Naive thymus-derived CD8-positive, alpha-beta T cell (primary cell): Measurements from ENCODE around the gene CTSE. TPM values are rescaled to one million over a fixed set of nuclear protein-coding genes. Genes with fewer than 3 reads are reported as not detected.

Experiments used
- ATAC-seq, 2 donors: fragments of 150-1000 bp; cut with Tn5 transposase in 1 of 2; sonication (Bioruptor Pico), chemical (Tn5 transposase) in 1 of 2; 1 replicate in 1 of 2; 2 replicates in 1 of 2; pipeline ENCODE4 v1.10.0; 2021; ENCODE audit warnings: mild to moderate bottlenecking in 2 of 2, moderate library complexity in 2 of 2
- POLR2A ChIA-PET: fragments of 350-600 bp; sonication (Branson Sonifier 250); formaldehyde crosslinking; loops from one replicate; lab custom pipeline; 2021; ENCODE audit warnings: antibody characterized with exemption; lab: Charles Lee
- DNase-seq, 10 donors: peaks; one replicate each; pipeline versions ENCODE4 v3.0.0 to v3.0.0-alpha.2; 2020 to 2022
- H3K27ac Mint-ChIP-seq, 10 donors: one replicate each; pipeline ENCODE4 v1.8.0; 2020 to 2022; ENCODE audit warnings: mild to moderate bottlenecking in 10 of 10, mixed read lengths in 10 of 10, moderate library complexity in 4 of 10, inconsistent platforms in 1 of 10
- H3K27me3 Mint-ChIP-seq, 5 donors: one replicate each; pipeline ENCODE4 v1.8.0; 2021 to 2022; ENCODE audit warnings: mixed read lengths in 5 of 5
- H3K36me3 Mint-ChIP-seq, 3 donors: one replicate each; pipeline ENCODE4 v1.8.0; 2020 to 2022; ENCODE audit warnings: mixed read lengths in 3 of 3, mild to moderate bottlenecking in 2 of 3, inconsistent platforms in 1 of 3
- H3K4me1 Mint-ChIP-seq, 4 donors: one replicate each; pipeline ENCODE4 v1.8.0; 2021 to 2022; ENCODE audit warnings: mixed read lengths in 4 of 4
- H3K4me3 Mint-ChIP-seq, 10 donors: one replicate each; pipeline ENCODE4 v1.8.0; 2020 to 2022; ENCODE audit warnings: mild to moderate bottlenecking in 10 of 10, mixed read lengths in 10 of 10, moderate library complexity in 6 of 10, inconsistent platforms in 1 of 10
- H3K9me3 Mint-ChIP-seq, 9 donors: one replicate each; pipeline ENCODE4 v1.8.0; 2020 to 2022; ENCODE audit warnings: mixed read lengths in 9 of 9, mild to moderate bottlenecking in 3 of 9, inconsistent platforms in 1 of 9, moderate library complexity in 1 of 9
- polyA plus RNA-seq, 3 donors: library from polyadenylated mRNA; unstranded; fragments of 300-500 nt; fragmentation: Illumina TruSeq; gene quantifications; one replicate each; pipeline ENCODE4 v1.2.3, GENCODE V29; 2021
- total RNA-seq, 8 experiments: library from RNA in 2 of 8; stranded (reverse) in 2 of 8; gene quantifications; one replicate each; pipeline ENCODE4 v1.2.3 and lab custom pipeline; 2021 to 2026

CTSE gene
- total and polyA plus RNA-seq, 5 experiments from 2014 or later: not detected

GRCh38 chr1:205969229-205969628, 54.5 kb downstream of the CTSE start:
- no peak overlapping the region for H3K4me3 Mint-ChIP-seq
- DNase-seq (no peak), ATAC-seq (no peak)
- H3K27ac Mint-ChIP-seq: no peak overlapping the region
- H3K27me3 Mint-ChIP-seq: no peaks in the 10 kb centered on the region
- POLR2A ChIA-PET: no interaction called here
- H3K36me3 Mint-ChIP-seq: no peaks in the 10 kb centered on the region
- H3K9me3 Mint-ChIP-seq: no peaks in the 10 kb centered on the region
- peaks cover 0 to 8% (median 0%) of the 10 kb centered on the region in 4 donors for H3K4me1 Mint-ChIP-seq

GRCh38 chr1:205967554-205968335, 56.0 kb downstream of the CTSE start:
- Mint-ChIP-seq H3K4me1 (peaks cover 0 to 2% (median 0%) of the 10 kb centered on the region in 4 donors), H3K36me3 (no peaks in the 10 kb centered on the region), H3K27ac (peak overlapping the region in 2 of 10 donors; percentile 15 to 29), H3K9me3 (no peaks in the 10 kb centered on the region), H3K27me3 (no peaks in the 10 kb centered on the region), H3K4me3 (peak overlapping the region in 1 of 10 donors; percentile 20)
- no peak for ATAC-seq
- DNase-seq: no peak
- POLR2A ChIA-PET: interaction anchor here (0.9 kb wide), 1 partner anchor 92 kb away, joined by 4 read pairs; no protein-coding TSS in a partner anchor

DNA sequence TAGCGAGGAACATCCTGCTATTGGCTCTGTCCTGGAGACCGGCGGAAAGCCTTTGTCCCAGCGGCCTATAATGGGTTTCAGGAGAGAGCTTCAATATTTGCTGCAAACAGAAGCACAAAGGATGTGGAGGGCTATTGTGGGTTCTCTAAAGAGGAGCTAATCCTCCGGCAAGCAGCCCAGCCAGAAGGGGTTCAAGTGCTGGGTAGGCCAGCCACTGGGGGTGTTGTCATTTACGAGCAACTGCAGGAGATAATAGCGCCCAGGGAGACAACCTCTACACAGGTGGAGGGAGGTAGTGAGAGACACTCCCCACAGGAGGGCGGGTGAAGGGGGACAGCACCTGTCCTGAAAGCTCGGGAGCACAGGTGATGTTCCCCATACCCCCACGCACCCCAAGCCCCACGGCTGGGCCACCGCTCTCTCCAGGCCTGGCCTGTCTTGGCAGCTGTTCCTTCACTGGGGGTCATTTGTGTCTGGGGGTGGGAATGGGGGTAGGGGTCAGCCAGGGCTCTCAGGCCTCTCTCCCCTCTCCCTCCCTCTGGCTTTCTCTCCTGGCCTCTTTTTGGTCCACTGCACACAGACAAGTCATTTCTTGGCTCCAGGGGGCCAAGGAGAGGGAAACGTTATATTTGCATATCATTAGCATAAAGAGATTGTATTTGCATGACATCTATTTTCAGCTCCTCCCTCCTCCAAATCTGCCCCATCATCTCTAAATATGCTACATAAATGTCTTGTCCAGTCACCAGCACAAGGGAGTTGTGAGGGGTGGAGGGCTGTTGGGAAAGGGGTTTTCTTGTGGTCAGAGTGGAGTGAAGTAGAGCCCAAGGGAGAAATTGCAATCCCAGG, 58.4 kb downstream of the CTSE start:
- Mint-ChIP-seq H3K4me3 (no peak overlapping the region), H3K4me1 (peaks cover 0 to 2% (median 0%) of the 10 kb centered on the region in 4 donors), H3K36me3 (no peaks in the 10 kb centered on the region), H3K27me3 (peaks cover 0 to 6% (median 2%) of the 10 kb centered on the region in 5 donors), H3K9me3 (no peaks in the 10 kb centered on the region), H3K27ac (no peak overlapping the region)
- no peak for DNase-seq
- no peak for ATAC-seq
- POLR2A ChIA-PET: no interaction called here

DNA sequence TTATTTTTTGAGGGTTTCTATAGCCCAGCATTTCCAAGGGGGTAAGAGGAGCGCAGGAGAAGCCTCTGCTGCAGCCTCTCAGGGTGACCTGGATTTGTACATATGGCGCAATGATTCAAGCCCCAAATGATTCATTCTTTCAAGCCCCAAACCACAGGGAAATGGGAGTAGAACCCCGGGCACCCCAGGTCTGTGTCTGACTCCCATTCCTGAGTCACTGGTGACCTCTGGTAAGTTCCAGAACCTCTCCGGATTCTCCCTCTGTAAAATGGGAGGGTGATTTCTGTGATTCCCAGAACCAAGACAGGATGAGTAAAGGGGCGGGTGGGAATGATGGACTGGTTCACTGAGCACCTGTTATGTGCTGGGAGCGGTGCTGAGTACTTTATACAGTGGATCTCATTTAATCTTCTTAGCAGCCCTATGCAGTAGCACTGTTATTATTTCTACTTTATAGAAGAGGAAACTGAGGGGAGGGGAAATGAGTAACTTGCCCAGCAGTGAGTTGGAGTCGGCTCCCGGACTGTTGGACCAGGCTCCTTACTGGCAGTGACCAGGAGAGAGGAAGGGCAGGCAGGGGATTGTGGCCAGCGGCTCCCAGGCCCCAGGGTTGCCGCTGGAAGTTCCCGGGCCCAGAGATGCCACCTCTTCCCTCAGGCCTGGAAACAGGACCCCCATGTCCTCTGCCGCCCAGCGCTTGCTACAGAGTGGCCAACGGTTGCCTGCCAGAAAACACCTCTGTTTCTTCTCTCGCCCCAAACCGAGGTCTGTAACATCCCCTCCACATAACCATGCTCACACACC, 60.1 kb downstream of the CTSE start:
- ATAC-seq (no peak), DNase-seq (no peak)

GRCh38 chr1:205962821-205963221, 60.9 kb downstream of the CTSE start:
- H3K27me3 Mint-ChIP-seq: peaks cover 3 to 23% (median 6%) of the 10 kb centered on the region in 5 donors
- H3K9me3 Mint-ChIP-seq: no peaks in the 10 kb centered on the region
- POLR2A ChIA-PET: no interaction called here
- no peaks in the 10 kb centered on the region for H3K36me3 Mint-ChIP-seq
- peak overlapping the region in 1 of 10 donors; percentile 4 for H3K4me3 Mint-ChIP-seq
- H3K27ac Mint-ChIP-seq: no peak overlapping the region
- peaks cover 0 to 2% (median 0%) of the 10 kb centered on the region in 4 donors for H3K4me1 Mint-ChIP-seq
- ATAC-seq (no peak), DNase-seq (no peak)

More for the DNA sequence above, 60.1 kb downstream of the CTSE start:
- Mint-ChIP-seq H3K4me1 (peaks cover 0 to 2% (median 0%) of the 10 kb centered on the region in 4 donors), H3K27me3 (peaks cover 3 to 23% (median 6%) of the 10 kb centered on the region in 5 donors), H3K27ac (no peak overlapping the region), H3K4me3 (no peak overlapping the region), H3K36me3 (no peaks in the 10 kb centered on the region), H3K9me3 (no peaks in the 10 kb centered on the region)
- POLR2A ChIA-PET: no interaction called here

- DNase-seq: peak in 1 of 10 donors; percentile 30
Observed at GRCh38 chr1:205961991-205962820, 61.5 kb downstream of the CTSE start.

DNA sequence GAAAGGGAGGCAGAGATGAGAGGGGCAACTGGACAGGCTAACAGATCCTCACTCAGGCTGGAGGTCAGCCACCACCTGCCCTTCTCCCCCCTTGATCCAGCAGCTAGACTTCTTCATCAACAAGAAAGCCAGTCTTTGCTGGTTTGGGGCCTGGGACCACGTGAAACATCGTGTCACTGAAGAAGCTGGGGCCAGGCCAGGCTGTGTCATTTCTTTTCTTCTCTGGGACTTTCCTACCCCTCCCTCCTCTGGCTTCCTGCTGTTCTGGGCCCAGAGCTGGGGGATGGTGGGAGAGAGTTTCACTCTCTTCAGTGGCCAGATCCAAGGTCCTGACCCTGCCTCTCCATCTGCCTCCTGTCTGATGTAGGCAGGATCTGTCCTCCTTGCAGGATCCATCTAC, 62.3 kb downstream of the CTSE start:
- no peak overlapping the region for H3K27ac Mint-ChIP-seq

More at GRCh38 chr1:205961991-205962820, 61.5 kb downstream of the CTSE start:
- H3K27ac Mint-ChIP-seq: peak overlapping the region in 1 of 10 donors; percentile 13
- H3K4me1 Mint-ChIP-seq: peaks cover 0 to 2% (median 0%) of the 10 kb centered on the region in 4 donors
- peaks cover 3 to 24% (median 6%) of the 10 kb centered on the region in 5 donors for H3K27me3 Mint-ChIP-seq
- H3K36me3 Mint-ChIP-seq: no peaks in the 10 kb centered on the region
- no peaks in the 10 kb centered on the region for H3K9me3 Mint-ChIP-seq
- H3K4me3 Mint-ChIP-seq: no peak overlapping the region
- ATAC-seq: no peak
- POLR2A ChIA-PET: no interaction called here

DNA sequence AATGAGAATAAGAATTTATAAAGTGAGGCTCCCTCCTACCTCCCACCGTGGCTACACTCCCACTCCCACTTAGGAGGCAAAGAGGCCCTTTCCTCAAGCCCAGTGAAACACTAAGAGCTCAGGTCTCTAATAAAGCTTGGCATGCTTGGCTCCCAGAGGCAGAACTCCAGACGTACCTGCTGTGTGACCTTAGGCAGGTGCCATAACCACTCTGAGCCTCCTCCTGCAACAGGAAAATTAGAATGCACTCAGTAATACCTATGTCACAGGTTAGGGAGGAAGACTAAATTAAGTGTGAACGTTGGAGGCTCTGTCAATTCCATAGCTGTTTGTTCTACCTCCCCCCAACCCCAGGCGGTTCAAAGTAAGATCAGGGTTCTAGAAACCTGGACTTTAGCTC, 63.9 kb downstream of the CTSE start:
- Mint-ChIP-seq H3K36me3 (no peaks in the 10 kb centered on the region), H3K4me1 (no peaks in the 10 kb centered on the region), H3K27me3 (peaks cover 5 to 31% (median 8%) of the 10 kb centered on the region in 5 donors), H3K4me3 (no peak overlapping the region), H3K9me3 (no peaks in the 10 kb centered on the region), H3K27ac (no peak overlapping the region)
- ATAC-seq (no peak), DNase-seq (peak in 1 of 10 donors; percentile 24)
- POLR2A ChIA-PET: no interaction called here

More for the DNA sequence above, 62.3 kb downstream of the CTSE start:
- POLR2A ChIA-PET: no interaction called here
- H3K36me3 Mint-ChIP-seq: no peaks in the 10 kb centered on the region
- ATAC-seq (no peak), DNase-seq (peak in 1 of 10 donors; percentile 48)
- peaks cover 0 to 2% (median 0%) of the 10 kb centered on the region in 4 donors for H3K4me1 Mint-ChIP-seq
- H3K27me3 Mint-ChIP-seq: peaks cover 3 to 31% (median 8%) of the 10 kb centered on the region in 5 donors
- H3K4me3 Mint-ChIP-seq: no peak overlapping the region
- H3K9me3 Mint-ChIP-seq: no peaks in the 10 kb centered on the region

Other genes with a start within 250 kb of the CTSE start
- 10 to 100 TPM; 50.2 to 50.3 TPM for gene RAB29, start 248.4 kb downstream of the CTSE start, total RNA-seq
- gene RAB29, start 248.4 kb downstream of the CTSE start, polyA plus RNA-seq: 100 to 1,000 TPM in 1 of 3 donors, 10 to 100 TPM in 2; 71.3 to 113 (median 84.6) TPM
- 10 to 100 TPM; 29.0 to 31.0 TPM for gene SLC41A1, start 210.7 kb downstream of the CTSE start, total RNA-seq
- 10 to 100 TPM in 2 of 3 donors, 1 to 10 TPM in 1; 9.0 to 19.3 (median 13.1) TPM for gene SLC41A1, start 210.7 kb downstream of the CTSE start, polyA plus RNA-seq
- gene PM20D1, start 173.8 kb downstream of the CTSE start, total RNA-seq: 1 to 10 TPM; 1.6 TPM
- 1 to 10 TPM; 1.1 to 2.9 (median 1.7) TPM for gene PM20D1, start 173.8 kb downstream of the CTSE start, polyA plus RNA-seq
- not detected for gene SLC26A9, start 80.4 kb downstream of the CTSE start, total RNA-seq
- not detected for gene SLC26A9, start 80.4 kb downstream of the CTSE start, polyA plus RNA-seq
- gene RAB7B, start 20.5 kb downstream of the CTSE start, total RNA-seq: not detected
- gene RAB7B, start 20.5 kb downstream of the CTSE start, polyA plus RNA-seq: not detected
- under 1 TPM in 1 of 2 experiments, not detected in 1; 0.52 TPM for gene RHEX, start 29.3 kb upstream of the CTSE start, total RNA-seq
- gene RHEX, start 29.3 kb upstream of the CTSE start, polyA plus RNA-seq: not detected
- not detected for gene AVPR1B, start 93.5 kb upstream of the CTSE start, total RNA-seq
- gene AVPR1B, start 93.5 kb upstream of the CTSE start, polyA plus RNA-seq: not detected
- 1 to 10 TPM in 1 of 2 experiments, not detected in 1; 1.1 TPM for gene FAM72A, start 178.9 kb upstream of the CTSE start, total RNA-seq
- gene FAM72A, start 178.9 kb upstream of the CTSE start, polyA plus RNA-seq: under 1 TPM in 2 of 3 donors, not detected in 1; 0.28 to 0.38 TPM
- gene SRGAP2, start 179.6 kb upstream of the CTSE start, total RNA-seq: 10 to 100 TPM; 24.4 to 33.0 TPM
- 10 to 100 TPM in 1 of 3 donors, 1 to 10 TPM in 2; 3.9 to 10.1 (median 4.5) TPM for gene SRGAP2, start 179.6 kb upstream of the CTSE start, polyA plus RNA-seq